DMS 273 treated with DMSO at 0.1 percent for 48 hours (cell line): ENCODE measurements around the gene CFAP46.
"Not testable (repeated sequence)": the region's sequence is repeated elsewhere in the genome, so short reads cannot be mapped to it uniquely, and the experiment has no call there.

ENCODE experiments used
- DNase-seq: peaks from one replicate; lab custom pipeline; 2025; lab: John Stamatoyannopoulos, UW

Gene CFAP46

GRCh38 chr10:132826524-132827422 is 115.6 kb downstream of the CFAP46 start:
- no peak for DNase-seq

GRCh38 chr10:132825783-132826523 is 116.4 kb downstream of the CFAP46 start:
- not testable (repeated sequence) for DNase-seq

GRCh38 chr10:132820056-132820455 is 122.3 kb downstream of the CFAP46 start:
- no peak for DNase-seq

- no peak for DNase-seq
Measured at GRCh38 chr10:132817701-132818211, 124.6 kb downstream of the CFAP46 start.

- DNase-seq, result no peak
Measured at GRCh38 chr10:132816718-132817117, 125.7 kb downstream of the CFAP46 start.

GRCh38 chr10:132815168-132815857 is 127.1 kb downstream of the CFAP46 start:
- no peak for DNase-seq

GRCh38 chr10:132814469-132814856 is 127.9 kb downstream of the CFAP46 start:
- no peak for DNase-seq

GRCh38 chr10:132813560-132814468 is 128.6 kb downstream of the CFAP46 start:
- no peak for DNase-seq

GRCh38 chr10:132813001-132813401 is 129.4 kb downstream of the CFAP46 start:
- DNase-seq, result no peak

GRCh38 chr10:132812520-132812919 is 129.8 kb downstream of the CFAP46 start:
- no peak for DNase-seq

- no peak for DNase-seq
Measured at GRCh38 chr10:132811891-132812481, 130.4 kb downstream of the CFAP46 start.

GRCh38 chr10:132810807-132811700 is 131.3 kb downstream of the CFAP46 start:
- DNase-seq, result no peak

GRCh38 chr10:132810141-132810806 is 132.1 kb downstream of the CFAP46 start:
- no peak for DNase-seq

- no peak for DNase-seq
Measured at GRCh38 chr10:132809232-132810140, 132.9 kb downstream of the CFAP46 start.

- no peak for DNase-seq
Measured at GRCh38 chr10:132808383-132809231, 133.8 kb downstream of the CFAP46 start.

- no peak for DNase-seq
Measured at GRCh38 chr10:132807621-132808049, 134.7 kb downstream of the CFAP46 start.

GRCh38 chr10:132806561-132807003 is 135.8 kb downstream of the CFAP46 start:
- no peak for DNase-seq
